ENCODE results near the gene TSEN15.

DNA sequence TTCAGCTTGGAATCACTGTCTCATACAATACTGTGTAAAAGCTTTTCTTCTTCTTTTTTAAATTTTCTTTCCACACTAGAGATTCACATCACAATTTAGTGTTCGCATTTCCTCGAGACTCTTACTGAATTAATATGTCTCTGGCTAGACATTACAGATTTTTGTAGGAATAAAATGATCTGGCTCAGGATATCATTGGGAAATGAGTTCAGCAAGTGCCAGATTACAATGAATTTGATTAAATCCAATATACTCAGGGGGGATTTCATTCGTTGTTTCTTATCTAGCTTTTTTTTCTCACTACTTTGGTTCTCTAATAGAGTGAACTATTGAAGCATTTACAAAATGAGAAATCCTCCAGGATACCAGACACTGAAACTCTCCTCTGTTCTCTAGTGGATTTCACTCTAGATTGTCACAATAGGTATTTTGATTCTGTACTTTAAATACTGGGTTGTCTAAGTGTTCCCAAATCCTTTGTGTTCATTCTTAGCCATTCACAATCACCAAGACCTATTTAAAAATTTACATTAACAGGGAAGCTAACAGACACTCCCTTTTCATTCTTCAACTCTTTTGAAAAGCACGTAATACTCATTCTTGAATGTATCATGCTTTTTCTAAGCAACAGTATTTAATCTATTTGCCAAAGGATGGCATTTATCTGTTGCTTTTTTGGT is 2.8 kb upstream of the TSEN15 start:
- TF ChIP-seq SP1 (IDR thresholded peaks at IDR 0.05) = no peak
- TF ChIP-seq, protein P1, sequence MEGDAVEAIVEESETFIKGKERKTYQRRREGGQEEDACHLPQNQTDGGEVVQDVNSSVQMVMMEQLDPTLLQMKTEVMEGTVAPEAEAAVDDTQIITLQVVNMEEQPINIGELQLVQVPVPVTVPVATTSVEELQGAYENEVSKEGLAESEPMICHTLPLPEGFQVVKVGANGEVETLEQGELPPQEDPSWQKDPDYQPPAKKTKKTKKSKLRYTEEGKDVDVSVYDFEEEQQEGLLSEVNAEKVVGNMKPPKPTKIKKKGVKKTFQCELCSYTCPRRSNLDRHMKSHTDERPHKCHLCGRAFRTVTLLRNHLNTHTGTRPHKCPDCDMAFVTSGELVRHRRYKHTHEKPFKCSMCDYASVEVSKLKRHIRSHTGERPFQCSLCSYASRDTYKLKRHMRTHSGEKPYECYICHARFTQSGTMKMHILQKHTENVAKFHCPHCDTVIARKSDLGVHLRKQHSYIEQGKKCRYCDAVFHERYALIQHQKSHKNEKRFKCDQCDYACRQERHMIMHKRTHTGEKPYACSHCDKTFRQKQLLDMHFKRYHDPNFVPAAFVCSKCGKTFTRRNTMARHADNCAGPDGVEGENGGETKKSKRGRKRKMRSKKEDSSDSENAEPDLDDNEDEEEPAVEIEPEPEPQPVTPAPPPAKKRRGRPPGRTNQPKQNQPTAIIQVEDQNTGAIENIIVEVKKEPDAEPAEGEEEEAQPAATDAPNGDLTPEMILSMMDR (IDR thresholded peaks at IDR 0.05; ENCODE audit: low read depth, low read length, missing input control) = no peak
- TF ChIP-seq, protein P2, sequence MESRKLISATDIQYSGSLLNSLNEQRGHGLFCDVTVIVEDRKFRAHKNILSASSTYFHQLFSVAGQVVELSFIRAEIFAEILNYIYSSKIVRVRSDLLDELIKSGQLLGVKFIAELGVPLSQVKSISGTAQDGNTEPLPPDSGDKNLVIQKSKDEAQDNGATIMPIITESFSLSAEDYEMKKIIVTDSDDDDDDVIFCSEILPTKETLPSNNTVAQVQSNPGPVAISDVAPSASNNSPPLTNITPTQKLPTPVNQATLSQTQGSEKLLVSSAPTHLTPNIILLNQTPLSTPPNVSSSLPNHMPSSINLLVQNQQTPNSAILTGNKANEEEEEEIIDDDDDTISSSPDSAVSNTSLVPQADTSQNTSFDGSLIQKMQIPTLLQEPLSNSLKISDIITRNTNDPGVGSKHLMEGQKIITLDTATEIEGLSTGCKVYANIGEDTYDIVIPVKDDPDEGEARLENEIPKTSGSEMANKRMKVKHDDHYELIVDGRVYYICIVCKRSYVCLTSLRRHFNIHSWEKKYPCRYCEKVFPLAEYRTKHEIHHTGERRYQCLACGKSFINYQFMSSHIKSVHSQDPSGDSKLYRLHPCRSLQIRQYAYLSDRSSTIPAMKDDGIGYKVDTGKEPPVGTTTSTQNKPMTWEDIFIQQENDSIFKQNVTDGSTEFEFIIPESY (IDR thresholded peaks at IDR 0.05) = no peak
- TF ChIP-seq, protein P3, sequence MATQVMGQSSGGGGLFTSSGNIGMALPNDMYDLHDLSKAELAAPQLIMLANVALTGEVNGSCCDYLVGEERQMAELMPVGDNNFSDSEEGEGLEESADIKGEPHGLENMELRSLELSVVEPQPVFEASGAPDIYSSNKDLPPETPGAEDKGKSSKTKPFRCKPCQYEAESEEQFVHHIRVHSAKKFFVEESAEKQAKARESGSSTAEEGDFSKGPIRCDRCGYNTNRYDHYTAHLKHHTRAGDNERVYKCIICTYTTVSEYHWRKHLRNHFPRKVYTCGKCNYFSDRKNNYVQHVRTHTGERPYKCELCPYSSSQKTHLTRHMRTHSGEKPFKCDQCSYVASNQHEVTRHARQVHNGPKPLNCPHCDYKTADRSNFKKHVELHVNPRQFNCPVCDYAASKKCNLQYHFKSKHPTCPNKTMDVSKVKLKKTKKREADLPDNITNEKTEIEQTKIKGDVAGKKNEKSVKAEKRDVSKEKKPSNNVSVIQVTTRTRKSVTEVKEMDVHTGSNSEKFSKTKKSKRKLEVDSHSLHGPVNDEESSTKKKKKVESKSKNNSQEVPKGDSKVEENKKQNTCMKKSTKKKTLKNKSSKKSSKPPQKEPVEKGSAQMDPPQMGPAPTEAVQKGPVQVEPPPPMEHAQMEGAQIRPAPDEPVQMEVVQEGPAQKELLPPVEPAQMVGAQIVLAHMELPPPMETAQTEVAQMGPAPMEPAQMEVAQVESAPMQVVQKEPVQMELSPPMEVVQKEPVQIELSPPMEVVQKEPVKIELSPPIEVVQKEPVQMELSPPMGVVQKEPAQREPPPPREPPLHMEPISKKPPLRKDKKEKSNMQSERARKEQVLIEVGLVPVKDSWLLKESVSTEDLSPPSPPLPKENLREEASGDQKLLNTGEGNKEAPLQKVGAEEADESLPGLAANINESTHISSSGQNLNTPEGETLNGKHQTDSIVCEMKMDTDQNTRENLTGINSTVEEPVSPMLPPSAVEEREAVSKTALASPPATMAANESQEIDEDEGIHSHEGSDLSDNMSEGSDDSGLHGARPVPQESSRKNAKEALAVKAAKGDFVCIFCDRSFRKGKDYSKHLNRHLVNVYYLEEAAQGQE (IDR thresholded peaks at IDR 0.05) = no peak
- TF ChIP-seq HNF4A (conservative IDR thresholded peaks at IDR 0.05) = no peak
- TF ChIP-seq, protein P4, sequence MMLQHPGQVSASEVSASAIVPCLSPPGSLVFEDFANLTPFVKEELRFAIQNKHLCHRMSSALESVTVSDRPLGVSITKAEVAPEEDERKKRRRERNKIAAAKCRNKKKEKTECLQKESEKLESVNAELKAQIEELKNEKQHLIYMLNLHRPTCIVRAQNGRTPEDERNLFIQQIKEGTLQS (IDR thresholded peaks at IDR 0.05) = no peak
- TF ChIP-seq HNF4G (IDR thresholded peaks at IDR 0.05) = no peak
- TF ChIP-seq, protein P5, sequence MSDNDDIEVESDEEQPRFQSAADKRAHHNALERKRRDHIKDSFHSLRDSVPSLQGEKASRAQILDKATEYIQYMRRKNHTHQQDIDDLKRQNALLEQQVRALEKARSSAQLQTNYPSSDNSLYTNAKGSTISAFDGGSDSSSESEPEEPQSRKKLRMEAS (IDR thresholded peaks at IDR 0.05) = no peak
- TF ChIP-seq RAD21 (IDR thresholded peaks at IDR 0.05) = no peak
- no peak for TF ChIP-seq YY1 (IDR thresholded peaks at IDR 0.05)
- no peak for TF ChIP-seq JUND (IDR thresholded peaks at IDR 0.05)
- TF ChIP-seq TAF1 (conservative IDR thresholded peaks at IDR 0.05) = no peak
- TF ChIP-seq EGR1 (IDR thresholded peaks at IDR 0.05; ENCODE audit: low read depth in 2 of 2) = no peak

All from liver (tissue), 3 donors.